Body of pancreas (tissue), 4 donors: Measurements from ENCODE around the gene ME3. TPM values are rescaled to one million over a fixed set of nuclear protein-coding genes. Genes with fewer than 3 reads are reported as not detected.

ENCODE experiments used
- ATAC-seq: fragments of 150-250 bp; one replicate; pipeline ENCODE4 v1.9.1; 2016
- DNase-seq, 4 donors: peaks; one replicate each; pipeline ENCODE4 v3.0.0-alpha.2; 2019
- H3K27ac ChIP-seq, 4 donors: fragments of 200-600 bp; sonication (generic); 1 replicate in 3 of 4; 2 replicates in 1 of 4; pipeline versions ENCODE4 v1.5.1 to v1.6.1; 2016 to 2019; ENCODE audit warnings: mild to moderate bottlenecking in 1 of 4, mixed read lengths in 1 of 4, moderate library complexity in 1 of 4
- H3K27me3 ChIP-seq, 2 donors: fragments of 200-600 bp; sonication (generic); one replicate each; pipeline ENCODE4 v1.6.0; 2016; ENCODE audit warnings: mild to moderate bottlenecking in 1 of 2
- H3K36me3 ChIP-seq, 2 donors: fragments of 200-600 bp; sonication (generic); replicated peaks in 1 of 2; 2 replicates each; pipeline ENCODE4 v1.5.1; 2016; ENCODE audit warnings: low read depth in 2 of 2; ENCODE audit not compliant: insufficient read depth in 1 of 2
- H3K4me1 ChIP-seq: fragments of 200-600 bp; sonication (generic); one replicate; pipeline ENCODE4 v1.6.0; 2016
- H3K4me3 ChIP-seq, 2 donors: fragments of 200-600 bp; sonication (generic); 1 replicate in 1 of 2; 2 replicates in 1 of 2; pipeline ENCODE4 v1.5.1; 2016 to 2019
- H3K9me3 ChIP-seq, 3 donors: fragments of 200-600 bp; sonication (generic); 1 replicate in 2 of 3; 2 replicates in 1 of 3; pipeline ENCODE4 v1.5.1; 2016
- POLR2A ChIP-seq, 3 donors: fragments of 450-650 bp; IDR thresholded peaks; one replicate each; pipeline ENCODE4 v1.6.1; 2016; ENCODE audit warnings: antibody characterized with exemption in 3 of 3, mild to moderate bottlenecking in 2 of 3
- WGBS, 2 donors: methylation state at CpG; one replicate each; pipeline ENCODE4 v1.1.5; 2017; 5-methylcytosine and 5-hydroxymethylcytosine counted together
- intact Hi-C: fragments of 100-400 bp; cut with DNase I; formaldehyde crosslinking; loops from one replicate; pipeline ENCODE4 v1.15.1; 2023
- total RNA-seq, 2 donors: library from RNA; depleted of rRNA; stranded (reverse); fragments of >200 nt; gene quantifications; one replicate each; pipeline ENCODE4 v1.1.0, GENCODE V29; 2016
- TF ChIP-seq, protein P1 (sequence below), 7 experiments: fragments of 450-650 bp in 4 of 7; fragments of 200-600 bp in 3 of 7; sonication (generic) in 3 of 7; IDR thresholded peaks; one replicate each; pipeline ENCODE4 v1.5.1; 2016 to 2019; ENCODE audit warnings: antibody characterized with exemption in 7 of 7

Gene ME3
- total RNA-seq, 2 donors from 2014 or later = 20.8 to 54.7 TPM

DNA sequence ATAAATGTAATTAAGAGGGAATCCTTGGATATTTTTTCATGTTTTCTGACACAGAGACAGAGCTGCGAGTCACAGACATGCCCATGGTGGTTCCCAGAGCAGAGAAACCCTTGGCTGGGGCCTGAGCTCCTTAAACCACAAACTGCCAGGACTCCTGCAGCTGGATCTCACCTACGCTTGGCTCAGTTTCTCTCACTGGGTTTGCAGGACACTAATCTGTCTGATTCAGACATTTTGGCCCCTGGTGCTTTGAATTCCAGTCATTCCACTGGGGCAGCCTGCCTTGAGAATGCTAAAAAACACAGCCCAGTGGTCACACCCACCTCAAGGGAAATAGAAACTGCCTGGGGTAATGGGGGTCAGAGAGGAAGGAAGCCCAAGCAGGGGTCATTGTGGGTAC, 175.1 kb downstream of the ME3 start:
- intact Hi-C loops = no loop called here
- Histone ChIP-seq H3K27me3 (no peaks in the 10 kb centered on the region), H3K4me3 (no peak overlapping the region), H3K27ac (no peak overlapping the region), H3K9me3 (no peaks in the 10 kb centered on the region), H3K4me1 (peaks cover 17% of the 10 kb centered on the region), H3K36me3 (no peaks in the 10 kb centered on the region)
- TF ChIP-seq POLR2A (IDR thresholded peaks at IDR 0.05) = no peak
- TF ChIP-seq, protein P1, sequence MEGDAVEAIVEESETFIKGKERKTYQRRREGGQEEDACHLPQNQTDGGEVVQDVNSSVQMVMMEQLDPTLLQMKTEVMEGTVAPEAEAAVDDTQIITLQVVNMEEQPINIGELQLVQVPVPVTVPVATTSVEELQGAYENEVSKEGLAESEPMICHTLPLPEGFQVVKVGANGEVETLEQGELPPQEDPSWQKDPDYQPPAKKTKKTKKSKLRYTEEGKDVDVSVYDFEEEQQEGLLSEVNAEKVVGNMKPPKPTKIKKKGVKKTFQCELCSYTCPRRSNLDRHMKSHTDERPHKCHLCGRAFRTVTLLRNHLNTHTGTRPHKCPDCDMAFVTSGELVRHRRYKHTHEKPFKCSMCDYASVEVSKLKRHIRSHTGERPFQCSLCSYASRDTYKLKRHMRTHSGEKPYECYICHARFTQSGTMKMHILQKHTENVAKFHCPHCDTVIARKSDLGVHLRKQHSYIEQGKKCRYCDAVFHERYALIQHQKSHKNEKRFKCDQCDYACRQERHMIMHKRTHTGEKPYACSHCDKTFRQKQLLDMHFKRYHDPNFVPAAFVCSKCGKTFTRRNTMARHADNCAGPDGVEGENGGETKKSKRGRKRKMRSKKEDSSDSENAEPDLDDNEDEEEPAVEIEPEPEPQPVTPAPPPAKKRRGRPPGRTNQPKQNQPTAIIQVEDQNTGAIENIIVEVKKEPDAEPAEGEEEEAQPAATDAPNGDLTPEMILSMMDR (IDR thresholded peaks at IDR 0.05) = no peak
- ATAC-seq = no peak
- WGBS, 2 donors = 100% methylated on average over 2 of the region's 2 CpGs
- no peak for DNase-seq

DNA sequence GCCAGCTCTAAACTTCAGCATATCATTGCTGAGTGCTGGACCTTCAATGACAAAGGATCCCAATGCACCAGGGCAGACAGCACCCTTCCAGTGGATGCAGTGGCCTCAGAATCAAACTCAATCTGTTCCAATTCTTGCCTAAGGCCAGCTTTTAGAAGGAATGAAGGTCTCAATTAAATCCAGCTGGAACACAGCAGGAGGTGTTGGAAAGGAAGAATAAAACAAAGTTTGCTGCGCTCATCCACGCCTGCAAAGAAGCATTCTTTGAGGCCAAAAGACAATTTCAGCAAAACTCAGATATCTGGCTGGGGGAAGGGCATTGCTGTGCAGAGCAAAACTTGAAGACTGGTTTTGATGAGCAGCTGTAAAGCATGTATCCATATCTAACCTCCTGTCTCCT, 177.1 kb downstream of the ME3 start:
- ATAC-seq (no peak), DNase-seq (no peak)
- WGBS, 2 donors = 96% methylated on average over 2 of the region's 2 CpGs
- TF ChIP-seq POLR2A (IDR thresholded peaks at IDR 0.05) = no peak
- TF ChIP-seq, protein P1 (IDR thresholded peaks at IDR 0.05) = no peak
- Histone ChIP-seq H3K27me3 (no peaks in the 10 kb centered on the region), H3K36me3 (no peaks in the 10 kb centered on the region), H3K9me3 (no peaks in the 10 kb centered on the region), H3K27ac (no peak overlapping the region), H3K4me3 (no peak overlapping the region), H3K4me1 (peaks cover 12% of the 10 kb centered on the region)
- intact Hi-C loops = no loop called here

DNA sequence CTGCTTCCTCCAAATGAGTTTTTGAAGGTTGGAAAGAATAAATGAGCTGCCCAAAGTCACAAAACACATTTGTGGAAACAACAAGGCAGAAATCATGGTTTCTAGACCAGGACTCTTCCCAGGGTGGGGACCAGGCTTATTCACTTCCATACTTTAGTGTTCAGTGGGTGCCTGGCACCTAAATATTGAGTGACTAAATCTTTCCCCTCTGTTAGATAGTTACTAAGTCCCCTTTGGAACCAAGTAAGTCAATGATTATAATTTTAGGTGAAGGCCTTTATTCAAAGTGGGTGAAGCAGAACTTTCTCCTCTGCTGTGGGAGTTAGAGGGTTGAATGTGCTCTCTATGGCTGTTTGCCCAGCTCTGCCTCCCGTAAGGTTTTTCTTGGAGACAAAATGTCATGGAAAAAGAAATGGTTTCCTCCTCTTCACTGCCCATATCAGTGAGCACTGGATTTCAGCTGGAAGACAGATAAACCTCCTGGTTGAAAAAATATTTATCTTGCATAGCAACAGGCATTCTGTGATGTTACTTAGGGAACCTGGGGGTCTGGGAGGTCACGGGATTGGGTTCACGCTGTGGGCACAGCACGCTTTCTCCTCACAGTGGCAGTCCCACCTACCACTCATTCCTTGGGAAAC, 179.9 kb downstream of the ME3 start:
- no peak for ATAC-seq
- Histone ChIP-seq H3K27ac (no peak overlapping the region), H3K9me3 (no peaks in the 10 kb centered on the region), H3K4me1 (no peaks in the 10 kb centered on the region), H3K4me3 (no peak overlapping the region), H3K27me3 (no peaks in the 10 kb centered on the region), H3K36me3 (no peaks in the 10 kb centered on the region)
- intact Hi-C loops = no loop called here
- no peak for DNase-seq
- 86 to 95% methylated on average over 4 of the region's 4 CpGs for WGBS, 2 donors
- TF ChIP-seq POLR2A (IDR thresholded peaks at IDR 0.05) = no peak
- TF ChIP-seq, protein P1 (IDR thresholded peaks at IDR 0.05) = no peak

DNA sequence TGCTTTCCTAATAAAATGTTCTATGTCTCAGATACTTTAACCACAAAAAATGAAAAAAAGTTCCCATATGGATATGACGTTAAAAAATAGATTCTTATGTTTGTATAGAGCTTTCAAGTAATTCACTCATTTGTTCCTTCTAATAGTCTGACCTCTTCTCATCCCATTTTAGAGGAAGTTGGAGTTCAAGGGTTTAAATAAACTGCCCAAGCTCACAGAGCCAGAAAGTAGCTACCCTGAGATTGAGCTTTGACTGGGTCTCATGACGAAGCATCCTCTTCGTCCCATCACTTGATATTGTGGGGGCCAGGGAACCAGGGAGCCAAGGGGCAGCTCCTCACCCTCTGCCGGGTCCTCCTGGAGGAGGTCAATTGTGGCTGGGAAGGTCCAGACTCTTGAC, 181.4 kb downstream of the ME3 start:
- Histone ChIP-seq H3K9me3 (no peaks in the 10 kb centered on the region), H3K27ac (no peak overlapping the region), H3K36me3 (no peaks in the 10 kb centered on the region), H3K27me3 (no peaks in the 10 kb centered on the region), H3K4me1 (no peaks in the 10 kb centered on the region), H3K4me3 (no peak overlapping the region)
- no peak for DNase-seq
- 88 to 100% methylated on average over 4 of the region's 4 CpGs for WGBS, 2 donors
- TF ChIP-seq, protein P1 (IDR thresholded peaks at IDR 0.05) = no peak
- TF ChIP-seq POLR2A (IDR thresholded peaks at IDR 0.05) = no peak
- intact Hi-C loops = no loop called here
- no peak for ATAC-seq

DNA sequence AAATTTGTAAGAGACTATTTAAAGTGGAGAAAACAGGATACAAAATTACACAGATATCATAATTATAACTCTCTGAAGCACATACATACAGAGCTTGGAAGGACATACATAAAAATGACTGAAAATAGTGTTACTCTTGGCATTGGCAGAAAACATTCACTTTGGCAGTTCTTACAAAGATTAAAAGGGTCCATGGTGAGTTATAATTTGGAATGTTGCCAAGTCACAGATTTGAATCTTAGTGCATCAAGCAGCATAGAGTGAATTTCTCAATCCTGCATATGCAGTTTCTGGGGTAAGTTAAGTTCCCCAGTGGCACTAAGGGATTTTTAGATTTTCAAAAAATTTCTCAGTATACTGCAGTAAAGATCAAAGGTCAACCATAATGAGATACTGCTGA, 181.8 kb downstream of the ME3 start:
- Histone ChIP-seq H3K4me3 (no peak overlapping the region), H3K9me3 (no peaks in the 10 kb centered on the region), H3K36me3 (no peaks in the 10 kb centered on the region), H3K27me3 (no peaks in the 10 kb centered on the region), H3K4me1 (no peaks in the 10 kb centered on the region), H3K27ac (no peak overlapping the region)
- ATAC-seq = no peak
- TF ChIP-seq, protein P1 (IDR thresholded peaks at IDR 0.05) = no peak
- TF ChIP-seq POLR2A (IDR thresholded peaks at IDR 0.05) = no peak
- intact Hi-C loops = no loop called here
- no peak for DNase-seq
